Measurements from ENCODE around the gene DDA1. TPM values are rescaled to one million over a fixed set of nuclear protein-coding genes. Genes with fewer than 3 reads are reported as not detected.

The DDA1 gene
- total RNA-seq, 1 donor from 2014 or later = 20.9 TPM

DNA sequence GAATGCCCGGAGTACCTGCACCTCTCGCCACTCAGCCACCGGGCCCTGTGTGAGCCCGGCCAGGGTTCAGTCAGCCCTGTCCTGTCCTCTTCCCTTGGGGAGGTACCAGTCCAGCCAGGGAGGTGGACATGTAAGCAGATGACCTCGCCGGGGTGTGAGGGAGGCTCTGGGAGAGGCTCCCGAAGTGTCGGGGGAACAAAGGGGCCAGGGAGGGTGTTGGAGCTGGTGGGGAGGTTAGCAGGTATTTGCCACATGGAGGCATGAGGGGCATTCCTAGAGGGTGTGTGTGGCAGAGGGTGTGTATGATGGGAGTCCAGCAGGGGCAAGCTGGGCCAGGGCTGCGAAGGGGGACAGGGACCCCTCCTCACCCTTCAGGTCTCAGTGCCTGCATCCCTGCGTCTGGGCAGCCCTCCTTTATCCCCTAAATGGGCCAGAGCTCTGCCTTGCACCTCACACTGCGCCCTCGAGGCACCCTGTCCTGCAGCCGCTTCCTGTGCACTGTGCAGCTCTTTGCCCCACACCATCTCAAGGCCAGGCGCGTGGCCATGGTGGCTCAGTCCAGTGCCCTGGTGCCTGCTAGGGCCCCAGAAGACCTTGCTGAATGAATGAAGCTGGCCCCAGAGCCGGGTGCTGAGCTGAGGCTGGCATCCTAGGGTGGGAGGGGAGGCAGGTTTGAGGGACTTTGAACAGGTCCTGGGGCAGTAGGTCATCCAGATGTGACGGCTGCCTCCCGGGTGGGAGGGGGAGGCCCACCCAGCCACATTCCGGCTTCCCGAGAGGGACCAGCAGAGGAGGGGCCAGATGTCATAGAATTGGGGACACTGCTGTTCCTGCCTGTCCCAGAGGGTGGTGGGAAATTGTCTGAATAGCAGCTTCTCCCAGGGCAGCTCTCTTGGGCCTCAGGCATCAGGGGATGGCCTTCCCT is 3.1 kb downstream of the DDA1 start:
- no peak for DNase-seq

DNA sequence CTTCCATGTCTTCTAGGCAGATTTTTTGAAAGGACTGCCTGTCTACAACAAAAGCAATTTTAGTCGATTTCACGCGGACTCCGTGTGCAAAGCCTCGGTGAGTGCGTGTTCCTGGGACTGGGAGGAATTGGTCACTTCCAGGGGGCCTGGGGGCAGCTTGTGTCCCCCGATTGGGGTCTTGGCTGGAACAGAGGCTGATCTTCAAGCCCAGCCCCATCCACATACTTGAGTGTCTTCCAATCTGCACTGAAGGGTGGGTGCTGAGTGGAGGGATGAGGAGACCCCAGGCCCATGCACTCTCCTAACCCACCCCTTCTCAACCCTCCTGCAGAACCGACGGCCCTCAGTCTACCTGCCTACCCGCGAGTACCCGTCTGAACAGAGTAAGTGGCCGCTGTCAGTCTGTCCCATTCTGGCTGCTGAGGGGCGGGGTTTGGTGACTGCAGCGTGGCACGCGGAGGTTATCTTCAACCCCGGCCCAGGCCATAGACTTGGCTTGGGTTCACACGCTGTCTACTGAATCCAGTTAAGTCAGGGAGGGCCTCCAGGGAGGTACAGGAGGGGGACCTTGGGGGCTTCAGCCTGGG is 4.7 kb downstream of the DDA1 start:
- no peak for DNase-seq

DNA sequence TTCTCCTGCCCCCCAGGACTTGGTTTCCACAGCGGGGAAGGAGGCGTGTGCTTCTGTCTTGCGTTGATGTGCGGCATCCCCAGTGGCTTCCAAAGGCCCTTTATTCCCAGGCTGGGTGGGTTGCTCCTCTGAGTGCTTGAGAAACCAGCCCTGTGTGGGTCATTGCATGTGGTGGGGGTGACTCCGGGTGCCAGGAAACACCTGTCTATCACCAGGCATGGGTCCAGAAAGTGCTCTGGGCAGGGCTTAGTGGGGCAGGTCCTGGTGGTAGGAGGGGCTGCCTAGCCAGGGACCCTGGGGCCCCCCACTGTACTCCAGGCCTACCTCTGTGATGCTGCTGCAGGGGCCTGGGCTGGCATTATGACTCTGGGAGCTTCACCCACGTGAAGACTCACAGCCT is 9.6 kb downstream of the DDA1 start:
- DNase-seq = peak; percentile 48

DNA sequence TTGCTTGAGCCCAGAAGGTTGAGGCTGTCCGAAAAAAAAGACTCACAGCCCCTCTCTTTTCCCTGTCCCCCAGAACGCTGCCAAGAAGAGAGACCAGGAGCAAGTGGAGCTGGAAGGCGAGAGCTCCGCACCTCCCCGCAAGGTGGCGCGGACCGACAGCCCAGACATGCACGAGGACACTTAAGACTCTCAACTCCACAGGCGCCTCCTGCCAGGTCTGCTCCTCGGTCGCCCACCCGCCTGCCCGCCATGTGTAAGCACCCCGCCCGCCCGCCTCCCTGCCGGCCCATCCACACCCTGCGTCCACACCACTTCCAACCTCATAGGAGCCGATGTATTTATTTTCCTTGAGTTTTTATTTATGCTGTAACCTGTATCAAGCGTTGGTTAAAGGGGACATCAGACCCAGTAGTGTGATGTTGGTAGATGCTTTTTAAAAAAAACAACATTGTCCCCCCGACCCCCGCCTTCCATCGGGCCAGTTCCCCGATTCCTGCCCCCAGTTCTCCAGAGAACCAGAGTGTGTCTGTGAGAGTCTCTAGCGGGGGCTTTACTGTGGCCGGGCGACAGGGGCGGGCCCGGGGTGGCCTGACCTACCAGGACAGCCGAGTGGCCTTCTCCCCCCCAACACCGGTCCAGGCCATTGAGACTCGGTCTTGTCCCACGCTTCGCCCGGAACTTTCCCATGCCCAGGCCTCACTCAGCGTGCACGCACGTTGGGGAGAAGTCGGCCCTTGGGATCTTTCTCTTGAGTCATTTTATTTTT is 10.3 kb downstream of the DDA1 start:
- DNase-seq = no peak

DNA sequence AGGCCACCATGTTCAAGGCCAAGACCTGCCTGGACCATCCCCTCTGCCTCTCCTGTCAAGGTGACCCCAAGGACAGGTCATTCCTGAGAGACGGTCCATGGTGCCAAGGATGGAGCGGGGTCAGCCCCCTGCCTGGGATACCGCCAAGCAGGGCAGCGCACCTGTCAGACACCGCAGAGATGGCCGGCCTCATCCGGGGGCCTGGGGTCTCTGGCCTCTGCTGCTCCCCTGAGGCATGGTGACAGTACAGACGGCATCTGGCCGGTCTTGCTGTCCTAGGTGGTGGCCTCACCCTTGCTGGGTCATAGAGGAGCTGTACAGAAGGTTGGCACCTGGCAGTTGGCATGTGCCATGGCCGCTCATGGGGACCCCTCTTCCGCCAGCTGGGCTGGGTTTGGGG is 11.1 kb downstream of the DDA1 start:
- no peak for DNase-seq

DNA sequence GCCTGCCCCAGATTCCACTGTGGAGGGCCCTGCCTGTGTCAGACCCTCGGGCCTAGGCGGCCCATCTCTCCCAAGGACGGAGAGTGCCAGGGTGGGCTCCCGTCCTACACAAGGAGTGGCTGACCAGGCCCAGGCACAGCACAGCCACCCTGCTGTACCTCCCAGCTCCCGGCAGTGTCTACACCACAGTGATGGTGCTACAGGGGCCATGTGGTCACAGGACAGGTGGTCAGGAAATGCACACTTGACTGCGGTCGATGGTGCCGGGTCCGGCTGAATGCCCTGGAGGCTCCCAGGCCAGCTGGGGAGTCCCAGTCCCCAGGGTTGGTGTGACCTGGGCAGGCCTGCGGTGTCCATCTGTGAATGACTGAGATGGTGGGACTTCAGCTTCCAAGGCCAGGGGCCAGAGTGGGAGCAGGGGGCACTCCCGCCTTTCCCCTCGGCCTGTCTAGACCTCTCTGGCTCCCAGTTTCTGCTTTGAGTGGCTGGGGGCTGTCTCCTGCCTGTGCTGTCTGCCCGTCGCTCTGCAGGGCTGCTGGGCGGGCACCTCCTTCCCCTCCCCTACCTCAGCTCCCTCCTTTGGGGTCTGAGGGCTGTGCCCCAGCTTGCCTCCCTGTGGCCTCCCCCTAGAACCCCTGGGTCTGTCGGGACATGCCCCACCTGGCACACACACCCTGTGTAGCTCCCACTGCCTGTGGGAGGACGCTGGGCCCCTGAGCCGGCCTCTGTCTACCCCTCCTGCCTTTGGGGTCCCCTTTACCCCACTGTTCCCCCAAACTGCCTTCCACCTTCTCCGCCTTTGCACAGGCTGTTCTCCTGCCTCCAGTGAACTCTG is 12.5 kb downstream of the DDA1 start:
- DNase-seq = no peak

DNA sequence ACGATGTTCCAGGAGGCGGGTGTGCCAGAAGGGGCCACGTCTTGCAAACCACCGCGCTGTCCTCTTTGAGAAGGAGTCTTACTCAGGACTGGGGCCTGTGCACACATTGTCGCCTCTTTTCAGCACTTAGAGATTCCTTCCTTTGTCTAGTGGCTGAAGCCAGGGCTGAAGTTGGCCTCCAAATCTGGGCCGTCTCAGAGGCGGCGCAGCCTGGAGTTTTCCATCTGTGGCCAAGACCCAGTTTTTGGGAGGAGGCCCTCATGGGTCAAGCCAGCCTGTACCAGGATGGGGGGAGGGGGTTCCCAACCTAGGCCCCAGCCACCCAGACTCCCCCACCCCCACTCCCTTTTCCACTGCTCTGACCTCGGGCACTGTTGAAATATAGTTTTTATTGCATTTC is 13.5 kb downstream of the DDA1 start:
- DNase-seq = no peak

DNA sequence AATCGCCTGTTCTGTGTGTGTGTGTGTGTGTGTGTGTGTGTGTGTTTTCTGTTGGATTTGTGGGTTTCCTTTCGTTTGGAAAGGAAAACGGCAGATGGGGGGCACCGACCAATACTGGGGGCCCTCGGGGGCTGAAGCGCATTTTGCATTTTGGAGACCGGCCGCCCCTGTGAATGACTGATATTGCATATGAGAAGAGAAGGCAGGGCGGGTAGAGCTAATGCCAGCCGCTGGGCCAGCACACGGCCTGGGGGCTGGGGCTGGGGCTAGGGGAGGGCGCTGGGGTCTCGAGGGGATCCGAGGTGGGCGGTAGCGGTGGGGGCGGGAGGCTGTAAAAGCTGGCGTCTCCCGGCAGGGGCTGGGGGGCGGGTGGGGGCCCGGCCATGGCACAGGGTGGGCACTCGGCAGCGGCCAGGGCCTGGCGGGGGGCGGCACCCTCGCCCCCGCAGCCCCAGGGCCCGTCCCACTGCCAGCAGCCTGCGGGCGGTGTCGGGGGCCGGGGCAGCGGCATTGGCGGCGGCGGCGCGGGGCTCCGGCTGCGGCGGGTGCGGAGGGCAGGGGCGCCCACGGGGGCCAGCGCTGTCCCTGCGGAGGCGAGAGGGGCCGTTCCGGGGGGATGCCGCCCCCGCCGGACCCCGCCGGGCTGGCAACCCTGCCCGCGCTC is 14.1 kb downstream of the DDA1 start:
- no peak for DNase-seq

DNA sequence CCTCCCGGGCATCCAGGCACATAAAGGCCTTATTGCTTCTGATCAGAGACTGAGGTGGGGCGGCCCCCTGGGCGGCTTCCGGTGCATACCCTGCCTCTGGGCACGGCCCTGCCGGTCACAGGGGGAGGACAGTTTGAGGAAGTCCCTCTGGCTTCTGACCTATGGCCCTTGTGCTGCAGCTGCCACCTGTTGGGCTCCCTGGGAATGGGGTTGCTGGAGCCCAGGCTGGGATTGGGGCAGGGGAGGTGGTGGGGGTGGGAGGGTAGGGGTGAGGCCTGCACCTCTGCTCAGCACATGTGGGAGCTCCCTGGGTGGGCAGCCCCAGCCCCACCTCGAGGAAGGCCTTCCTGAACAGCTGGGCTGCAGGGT is 14.6 kb downstream of the DDA1 start:
- no peak for DNase-seq

DNA sequence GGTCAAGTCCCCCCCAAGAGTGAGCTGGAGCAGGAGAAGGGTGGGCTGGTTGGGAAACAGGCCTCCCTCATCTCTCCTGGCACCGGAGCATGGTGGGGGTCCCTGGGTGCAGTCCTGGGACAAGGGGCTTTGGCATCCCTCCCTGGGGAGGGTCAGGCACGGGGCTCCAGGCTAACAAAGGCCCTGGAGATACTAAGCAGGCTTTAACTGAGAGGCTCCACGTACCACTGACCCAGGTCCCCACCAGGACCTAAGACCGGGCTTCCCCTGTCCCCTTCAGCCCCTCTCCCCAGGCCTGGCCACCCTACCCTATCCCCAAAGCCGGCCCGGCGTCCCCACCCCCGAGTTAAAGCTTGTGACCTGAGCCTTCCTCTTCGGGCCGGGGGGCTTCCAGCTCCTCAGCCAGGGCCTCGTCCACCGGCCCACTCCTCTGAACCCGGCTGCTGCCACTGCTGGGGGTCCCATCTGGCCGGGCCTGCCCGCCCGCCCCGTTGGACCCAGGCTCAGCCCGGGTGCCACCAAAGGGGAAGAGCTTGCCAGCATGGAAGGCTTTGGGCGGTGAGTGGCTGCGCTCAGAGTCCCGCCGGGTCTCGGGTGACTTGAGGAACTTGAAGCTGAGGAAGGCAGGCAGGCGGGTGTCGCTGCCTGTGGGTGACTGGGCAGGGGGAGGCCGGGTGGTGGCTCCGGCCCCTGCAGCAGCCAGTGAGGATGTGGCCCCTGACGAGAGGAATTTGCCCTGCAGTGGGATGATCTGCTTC is 15.2 kb downstream of the DDA1 start:
- DNase-seq = no peak

DNA sequence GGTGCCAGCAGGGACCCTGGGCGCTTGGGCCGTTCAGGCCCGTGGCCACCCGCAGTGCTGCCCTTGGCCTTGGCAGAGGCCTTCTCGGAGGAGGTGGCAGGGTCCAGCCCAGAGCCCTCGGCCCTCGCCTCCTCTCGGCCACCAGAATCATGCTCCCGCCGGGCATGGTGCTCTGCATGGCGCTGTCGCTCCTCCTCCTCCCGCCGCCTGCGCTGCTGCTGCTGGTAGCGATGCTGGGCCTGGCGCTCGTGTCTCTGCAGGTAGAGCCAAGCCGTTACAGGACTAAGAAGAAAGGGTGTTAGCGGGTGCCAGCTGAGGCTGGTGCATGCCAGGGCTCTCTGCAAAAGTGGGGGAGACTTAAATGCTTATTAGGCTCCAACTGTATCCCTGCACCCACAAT is 15.8 kb downstream of the DDA1 start:
- DNase-seq = no peak

DNA sequence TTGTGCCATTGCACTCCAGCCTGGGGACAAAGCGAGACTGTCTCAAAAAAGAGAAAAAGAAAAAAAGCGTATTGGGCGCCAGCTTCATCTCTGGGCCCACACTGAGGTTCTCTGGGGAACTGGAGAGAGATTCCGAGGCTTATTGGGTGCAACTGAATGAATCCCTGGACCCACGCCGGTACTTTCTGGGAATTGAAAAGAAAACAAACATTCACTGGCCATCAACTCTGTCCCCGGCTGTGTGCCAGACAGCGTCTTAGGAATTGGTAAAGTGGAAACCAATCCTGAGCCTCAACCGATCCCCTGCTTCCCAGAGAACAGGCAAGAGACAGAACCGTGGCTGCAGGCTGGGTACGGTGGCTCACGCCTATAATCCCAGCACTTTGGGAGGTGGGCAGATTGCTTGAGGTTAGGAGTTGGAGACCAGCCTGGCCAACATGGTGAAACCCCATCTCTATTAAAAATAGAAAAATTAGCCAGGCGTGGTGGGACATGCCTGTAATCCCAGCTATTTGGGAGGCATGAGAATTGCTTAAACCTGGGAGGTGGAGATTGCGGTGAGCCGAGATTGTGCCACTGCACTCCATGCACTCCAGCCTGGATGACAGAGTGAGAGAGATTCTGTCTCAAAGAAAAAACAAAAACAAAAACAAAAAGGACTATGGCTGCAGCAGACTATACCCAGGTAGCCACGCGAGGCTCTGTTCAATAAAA is 16.7 kb downstream of the DDA1 start:
- DNase-seq = no peak

DNA sequence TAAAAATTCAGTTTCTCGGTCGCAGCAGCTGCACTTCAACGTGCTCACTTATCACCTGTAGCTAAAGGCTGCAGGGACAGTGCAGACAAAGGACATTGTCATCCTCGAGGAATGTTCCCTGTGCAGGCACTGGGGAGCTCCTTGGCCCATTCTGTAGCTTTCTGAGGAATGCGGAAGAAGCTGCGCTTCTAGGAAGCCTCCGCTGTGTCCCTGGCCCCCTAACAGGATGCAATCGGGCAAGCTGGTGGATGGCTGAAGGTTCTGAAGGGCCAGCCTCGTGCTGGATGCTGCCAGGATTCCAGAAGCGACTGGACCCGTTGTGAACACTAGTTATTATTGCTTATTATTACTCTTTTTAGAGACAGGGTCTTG is 17.2 kb downstream of the DDA1 start:
- no peak for DNase-seq

DNA sequence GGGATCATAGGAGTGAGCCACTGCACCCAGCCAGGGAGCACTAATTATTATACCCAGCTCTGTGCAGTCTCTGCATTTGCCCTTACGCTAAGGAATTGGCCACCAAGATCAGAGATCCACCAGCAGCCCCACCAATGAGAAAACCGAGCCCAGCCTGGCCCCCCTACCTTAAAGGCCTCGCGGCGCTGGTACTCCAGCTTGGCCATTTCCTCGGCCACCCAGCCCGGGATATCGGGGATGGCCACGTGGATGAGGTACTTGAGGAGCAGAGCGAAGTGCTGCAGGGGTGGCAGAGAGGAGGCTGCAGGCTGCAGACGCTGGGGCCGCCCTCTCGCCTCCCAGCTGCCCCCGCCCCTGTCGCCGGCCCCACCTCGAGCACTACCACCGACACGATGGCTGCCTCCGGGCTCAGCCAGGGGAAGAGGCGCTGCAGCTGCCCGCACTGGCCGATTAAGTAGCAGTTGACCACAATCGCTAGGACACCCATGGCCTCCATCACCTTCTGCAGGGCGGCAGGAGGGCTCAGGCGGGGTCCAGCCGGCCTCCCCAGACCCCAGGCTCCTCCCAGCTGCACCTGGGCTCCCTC is 17.8 kb downstream of the DDA1 start:
- DNase-seq = no peak

DNA sequence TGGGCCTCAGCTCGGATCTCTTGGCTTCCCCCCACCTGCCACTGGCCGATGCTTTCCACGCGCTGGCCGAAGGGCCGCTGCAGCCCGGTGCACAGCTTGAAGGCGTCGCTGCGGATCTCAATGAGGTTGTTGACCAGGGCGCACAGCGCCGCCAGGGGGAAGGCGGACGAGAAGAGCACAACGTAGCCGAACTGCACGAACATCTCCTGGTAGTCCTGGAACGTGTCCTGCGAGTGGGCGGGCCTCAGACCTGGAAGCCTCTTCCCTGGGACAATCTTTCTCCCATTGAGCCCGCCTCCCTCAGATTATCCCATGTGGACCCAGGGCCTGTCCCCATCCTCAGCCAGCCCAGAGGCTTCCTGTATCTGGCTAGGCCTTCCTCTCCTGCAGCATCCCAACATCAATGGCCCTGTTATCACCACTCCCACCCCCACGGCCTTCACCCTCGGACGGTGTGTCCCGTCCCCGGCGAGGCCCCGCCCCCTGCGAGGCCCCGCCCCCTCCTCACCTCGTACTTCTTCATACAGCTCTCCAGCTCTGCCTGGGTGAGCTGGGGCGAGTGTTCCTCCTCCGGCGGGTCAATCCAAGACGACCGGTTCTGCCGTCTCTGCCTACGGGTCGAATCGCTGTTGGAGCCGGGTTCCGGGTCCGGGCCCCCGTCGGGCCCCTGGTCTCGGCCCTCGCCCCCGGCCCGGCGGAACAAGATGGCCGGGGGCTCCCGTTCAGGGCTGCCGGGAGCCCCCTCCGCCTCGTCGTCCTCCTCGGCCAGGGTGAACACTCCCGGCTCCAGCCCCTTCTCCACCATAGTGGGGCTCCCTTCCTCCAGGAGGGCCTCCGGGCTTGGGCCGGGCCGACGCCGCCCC is 18.5 kb downstream of the DDA1 start:
- DNase-seq = no peak

DNA sequence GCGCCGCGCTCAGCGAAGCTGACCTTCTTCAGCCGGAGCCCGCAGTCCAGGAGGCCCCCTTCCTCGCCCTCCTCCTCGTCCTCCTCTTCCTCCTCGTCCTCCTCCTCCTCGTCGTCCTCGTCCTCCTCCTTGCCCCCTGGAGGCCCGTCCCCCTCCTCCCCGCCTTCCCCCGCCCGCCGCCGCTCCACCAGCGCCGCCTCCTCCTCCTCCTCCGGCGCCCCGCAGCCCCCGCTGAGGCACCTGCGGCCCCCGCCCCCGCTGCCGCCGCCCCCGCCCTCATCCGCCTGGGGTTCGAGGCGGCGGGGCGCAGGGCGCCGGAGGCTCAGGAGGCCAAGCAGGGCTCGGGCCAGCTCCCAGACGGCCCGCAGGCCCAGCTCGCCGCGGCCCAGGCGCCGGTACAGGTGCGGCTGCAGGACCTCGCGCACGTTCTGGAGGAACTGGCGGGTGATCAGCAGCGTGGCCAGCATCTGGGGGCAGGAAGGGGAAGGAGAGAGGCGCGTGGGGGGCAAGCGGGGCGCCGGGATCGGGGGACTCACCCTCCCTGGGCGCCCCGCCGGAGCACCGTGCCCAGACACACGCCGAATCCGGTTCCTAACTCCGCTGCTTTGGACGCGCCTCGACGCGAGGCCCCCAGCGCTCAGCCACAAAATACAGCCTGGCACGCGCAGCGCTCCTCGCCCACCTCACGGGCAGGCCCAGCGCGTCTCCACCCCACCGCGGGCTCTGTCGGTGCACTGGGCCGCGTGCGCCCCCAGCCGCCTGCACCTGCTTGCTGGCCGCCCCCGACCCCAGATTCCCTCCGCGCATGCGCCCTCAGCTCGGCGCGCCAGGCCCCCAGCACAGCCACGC is 19.4 kb downstream of the DDA1 start:
- DNase-seq = no peak

DNA sequence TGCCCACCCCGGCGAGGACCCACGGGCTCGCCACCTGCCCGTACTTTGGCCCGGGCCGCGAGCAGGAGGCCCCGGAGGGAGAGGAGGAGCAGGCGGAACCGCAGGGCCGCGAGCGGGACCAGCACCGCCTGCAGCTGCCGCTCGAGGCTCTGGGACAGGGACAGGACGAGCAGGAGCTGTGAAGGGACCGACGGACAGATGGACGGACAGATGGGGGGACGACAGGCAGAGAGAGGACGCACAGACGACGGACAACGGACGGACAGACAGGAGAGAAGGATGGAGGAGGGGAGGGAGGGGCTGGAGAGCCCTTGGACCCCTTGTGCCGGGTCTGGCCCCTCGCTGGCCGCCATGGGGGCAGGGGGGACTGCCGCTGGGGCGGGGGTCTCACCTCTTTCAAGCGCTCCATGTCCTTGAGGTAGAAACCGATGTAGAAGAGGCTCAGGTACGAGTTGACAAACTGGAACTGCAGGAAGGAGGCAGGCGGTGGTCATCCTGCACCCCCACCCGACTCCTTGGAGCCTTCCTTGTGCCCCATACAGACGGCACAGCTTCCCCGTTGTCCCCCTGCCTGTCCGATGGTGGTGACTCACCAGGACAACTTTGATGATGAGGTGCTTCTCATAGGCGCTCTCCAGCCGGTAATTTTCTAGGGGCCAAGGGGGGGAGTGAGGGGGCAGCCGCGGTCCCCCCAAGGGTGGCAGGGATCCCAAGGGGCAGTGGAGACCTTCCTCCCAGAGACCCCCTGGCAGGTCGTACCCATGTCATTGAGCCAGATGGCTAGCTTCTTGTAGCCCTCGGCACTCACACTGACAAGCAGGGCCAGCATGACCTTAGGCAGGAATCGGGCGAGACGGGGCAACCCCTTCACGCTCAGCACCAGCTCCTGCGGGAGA is 20.3 kb downstream of the DDA1 start:
- no peak for DNase-seq
